Measurements from ENCODE around the gene EPHA7. TPM values are rescaled to one million over a fixed set of nuclear protein-coding genes. Genes with fewer than 3 reads are reported as not detected.

Gene EPHA7
- total and polyA plus RNA-seq, 12 donors: under 0.01 to 1.3 (median 0.14) TPM; not detected in 1

DNA sequence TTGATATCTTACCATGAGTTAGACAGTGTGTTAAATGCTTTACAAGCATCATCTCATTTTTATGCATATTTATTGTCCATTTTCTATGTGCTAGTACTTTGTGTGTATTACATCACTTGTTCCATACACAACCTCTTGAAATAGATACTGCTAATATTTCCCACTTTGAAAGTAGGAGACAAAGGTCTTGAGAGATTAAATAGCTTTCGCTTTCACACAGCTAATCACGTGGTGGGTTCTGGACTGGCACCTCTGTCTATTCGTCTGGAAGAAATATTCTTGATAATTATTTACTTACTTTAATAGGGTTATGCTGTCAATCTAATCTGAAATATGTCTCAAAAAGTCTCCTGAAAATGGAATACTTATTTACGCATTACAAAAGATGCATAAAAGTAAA lies 30.2 kb downstream of the EPHA7 start:
- intact Hi-C loops (cut with DNase I): no loop called here
- no peaks in the 10 kb centered on the region for H3K27me3 ChIP-seq
- 68 to 73% (median 71%) methylated on average over 4 of the region's 4 CpGs for WGBS, 4 donors

DNA sequence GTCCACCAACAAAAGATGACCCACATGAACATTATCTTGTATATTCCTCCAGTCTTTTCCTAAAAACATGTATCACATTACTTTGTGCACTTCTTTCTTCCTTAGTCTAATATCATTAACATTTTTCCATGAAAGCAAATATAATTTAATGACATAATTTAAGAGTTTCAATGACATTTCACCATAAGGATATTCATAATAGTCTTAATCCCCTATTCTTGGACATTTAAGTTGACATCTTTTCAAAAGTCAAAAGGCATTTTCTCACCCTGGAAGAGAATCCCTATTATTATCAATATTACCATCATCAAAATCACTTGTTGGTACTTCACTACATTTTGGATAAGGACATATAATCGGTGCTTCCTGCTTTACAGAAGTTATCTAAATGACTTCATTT lies 31.3 kb downstream of the EPHA7 start:
- no peak overlapping the region for H3K27ac ChIP-seq
- no peak for TF ChIP-seq CTCF (IDR thresholded peaks at IDR 0.05)
- TF ChIP-seq POLR2A (IDR thresholded peaks at IDR 0.05): no peak
- H3K9me3 ChIP-seq (replicated peaks in 1 of 3): no peaks in the 10 kb centered on the region
- no peaks in the 10 kb centered on the region for H3K36me3 ChIP-seq (replicated peaks in 1 of 2)
- DNase-seq: no peak
- 60 to 82% (median 62%) methylated on average over 1 of the region's 1 CpG for WGBS, 4 donors
- H3K4me3 ChIP-seq: no peak overlapping the region
- intact Hi-C loops (cut with DNase I): no loop called here
- H3K27me3 ChIP-seq: no peaks in the 10 kb centered on the region
- no peaks in the 10 kb centered on the region for H3K4me1 ChIP-seq (replicated peaks in 1 of 2)

More for the DNA sequence above, 30.2 kb downstream of the EPHA7 start:
- no peak for DNase-seq
- Histone ChIP-seq H3K9me3 (replicated peaks in 1 of 3) (no peaks in the 10 kb centered on the region), H3K36me3 (replicated peaks in 1 of 2) (no peaks in the 10 kb centered on the region), H3K4me3 (no peak overlapping the region), H3K4me1 (replicated peaks in 1 of 2) (no peaks in the 10 kb centered on the region), H3K27ac (no peak overlapping the region)
- TF ChIP-seq CTCF (IDR thresholded peaks at IDR 0.05) (no peak), POLR2A (IDR thresholded peaks at IDR 0.05) (no peak)

DNA sequence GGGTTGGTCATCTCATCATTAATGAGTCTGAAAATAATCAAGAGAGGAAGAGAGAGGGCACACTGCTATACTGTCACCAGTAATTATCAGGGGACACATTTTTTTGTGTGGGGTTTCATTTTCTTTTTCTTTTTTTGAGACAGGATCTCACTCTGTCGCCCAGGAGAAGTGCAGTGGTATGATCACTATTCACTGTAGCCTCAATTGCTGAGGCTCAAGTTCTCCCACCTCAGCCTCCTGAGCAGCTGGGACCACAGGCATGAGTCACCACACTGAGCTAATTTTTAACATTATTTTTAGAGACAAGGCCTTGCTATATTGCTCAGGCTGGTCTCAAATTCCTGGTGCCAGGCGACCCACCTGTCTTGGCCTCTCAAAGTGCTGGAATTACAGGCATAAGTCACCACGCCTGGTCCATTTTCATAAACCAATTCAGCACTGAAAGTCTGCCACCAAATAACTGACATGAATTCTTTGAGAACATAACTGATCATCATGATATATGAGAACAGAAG lies 43.3 kb downstream of the EPHA7 start:
- Histone ChIP-seq H3K36me3 (replicated peaks in 1 of 2) (no peaks in the 10 kb centered on the region), H3K4me1 (replicated peaks in 1 of 2) (no peaks in the 10 kb centered on the region), H3K27ac (no peak overlapping the region), H3K4me3 (no peak overlapping the region), H3K9me3 (replicated peaks in 1 of 3) (peaks cover 0 to 5% (median 0%) of the 10 kb centered on the region in 3 donors), H3K27me3 (no peaks in the 10 kb centered on the region)
- intact Hi-C loops (cut with DNase I): no loop called here
- TF ChIP-seq POLR2A (IDR thresholded peaks at IDR 0.05) (no peak), CTCF (IDR thresholded peaks at IDR 0.05) (no peak)
- DNase-seq: no peak
- 56 to 79% (median 68%) methylated on average over 3 of the region's 3 CpGs for WGBS, 4 donors

DNA sequence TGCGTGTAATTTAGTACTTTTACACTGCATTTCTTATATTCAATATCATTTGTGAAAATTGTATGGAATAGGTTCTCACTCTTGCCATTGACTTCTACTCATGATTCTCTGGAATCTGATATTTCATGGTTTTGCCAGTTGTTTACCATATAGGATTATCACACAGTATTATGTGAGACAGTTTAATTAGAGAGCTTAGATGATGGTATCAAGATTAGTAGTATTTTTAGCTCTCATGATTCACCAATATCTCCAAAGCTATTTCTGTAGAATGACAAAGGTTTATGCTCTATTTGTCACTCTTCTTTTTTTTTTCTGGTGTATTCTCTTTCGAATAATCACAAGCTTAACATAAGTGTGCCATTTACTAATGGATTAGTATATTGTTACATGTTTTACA lies 45.9 kb downstream of the EPHA7 start:
- WGBS, 4 donors: 68 to 79% (median 75%) methylated on average over 2 of the region's 2 CpGs
- no peaks in the 10 kb centered on the region for H3K4me1 ChIP-seq (replicated peaks in 1 of 2)
- DNase-seq: no peak
- no peak overlapping the region for H3K27ac ChIP-seq
- H3K36me3 ChIP-seq (replicated peaks in 1 of 2): no peaks in the 10 kb centered on the region
- peaks cover 0 to 5% (median 0%) of the 10 kb centered on the region in 3 donors for H3K9me3 ChIP-seq (replicated peaks in 1 of 3)
- intact Hi-C loops (cut with DNase I): no loop called here
- TF ChIP-seq CTCF (IDR thresholded peaks at IDR 0.05) (no peak), POLR2A (IDR thresholded peaks at IDR 0.05) (no peak)
- H3K27me3 ChIP-seq: no peaks in the 10 kb centered on the region
- H3K4me3 ChIP-seq: no peak overlapping the region
